ENCODE data around the gene VEPH1.

DNA sequence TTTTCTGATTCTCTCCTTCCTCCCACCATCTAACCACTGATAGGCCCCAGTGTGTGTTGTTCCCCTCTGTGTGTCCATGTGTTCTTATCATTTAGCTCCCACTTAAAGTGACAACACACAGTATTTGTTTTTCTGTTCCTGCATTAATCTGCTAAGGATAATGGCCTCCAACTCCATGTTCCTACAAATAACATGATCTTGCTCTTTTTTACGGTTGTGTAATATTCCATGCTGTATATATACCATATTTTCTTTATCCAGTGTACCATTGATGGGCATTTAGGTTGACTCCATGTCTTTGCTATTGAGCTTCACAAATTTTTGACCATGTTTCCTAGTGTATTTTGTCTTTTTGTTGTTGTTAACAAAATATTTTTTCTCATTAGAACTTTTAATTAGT lies 30.6 kb downstream of the VEPH1 start:
- TF ChIP-seq, protein P1, sequence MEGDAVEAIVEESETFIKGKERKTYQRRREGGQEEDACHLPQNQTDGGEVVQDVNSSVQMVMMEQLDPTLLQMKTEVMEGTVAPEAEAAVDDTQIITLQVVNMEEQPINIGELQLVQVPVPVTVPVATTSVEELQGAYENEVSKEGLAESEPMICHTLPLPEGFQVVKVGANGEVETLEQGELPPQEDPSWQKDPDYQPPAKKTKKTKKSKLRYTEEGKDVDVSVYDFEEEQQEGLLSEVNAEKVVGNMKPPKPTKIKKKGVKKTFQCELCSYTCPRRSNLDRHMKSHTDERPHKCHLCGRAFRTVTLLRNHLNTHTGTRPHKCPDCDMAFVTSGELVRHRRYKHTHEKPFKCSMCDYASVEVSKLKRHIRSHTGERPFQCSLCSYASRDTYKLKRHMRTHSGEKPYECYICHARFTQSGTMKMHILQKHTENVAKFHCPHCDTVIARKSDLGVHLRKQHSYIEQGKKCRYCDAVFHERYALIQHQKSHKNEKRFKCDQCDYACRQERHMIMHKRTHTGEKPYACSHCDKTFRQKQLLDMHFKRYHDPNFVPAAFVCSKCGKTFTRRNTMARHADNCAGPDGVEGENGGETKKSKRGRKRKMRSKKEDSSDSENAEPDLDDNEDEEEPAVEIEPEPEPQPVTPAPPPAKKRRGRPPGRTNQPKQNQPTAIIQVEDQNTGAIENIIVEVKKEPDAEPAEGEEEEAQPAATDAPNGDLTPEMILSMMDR (IDR thresholded peaks at IDR 0.05 in 4 of 5, conservative IDR thresholded peaks at IDR 0.05 in 1 of 5): no peak
- TF ChIP-seq POLR2A (IDR thresholded peaks at IDR 0.05): no peak

Measured in gastrocnemius medialis (tissue), 4 donors.